Ovary (tissue), 9 donors: ENCODE results near the gene ETFA. TPM values are rescaled to one million over a fixed set of nuclear protein-coding genes. Genes with fewer than 3 reads are reported as not detected.

ENCODE experiments used
- DNase-seq, 5 donors: peaks; one replicate each; pipeline ENCODE4 v3.0.0-alpha.2; 2019 to 2020
- H3K27ac ChIP-seq, 2 donors: fragments of 200-600 bp; one replicate each; pipeline versions ENCODE4 v1.5.1 to v1.8.0; 2019 to 2022
- H3K27me3 ChIP-seq: fragments of 200-600 bp; one replicate; pipeline ENCODE4 v1.8.0; 2022
- H3K36me3 ChIP-seq: fragments of 200-600 bp; sonication (generic); one replicate; pipeline ENCODE4 v1.5.1; 2019
- H3K4me1 ChIP-seq: one replicate; pipeline ENCODE4 v1.8.1; 2013; ENCODE audit warnings: mild to moderate bottlenecking, moderate library complexity; ENCODE audit not compliant: insufficient read depth
- H3K4me3 ChIP-seq: fragments of 200-600 bp; sonication (generic); one replicate; pipeline ENCODE4 v1.5.1; 2017
- H3K9me3 ChIP-seq, 2 donors: fragments of 200-600 bp in 1 of 2; sonication (generic) in 1 of 2; one replicate each; pipeline versions ENCODE4 v1.5.1 to v1.8.1; 2013 to 2019; ENCODE audit warnings: mild to moderate bottlenecking in 1 of 2, moderate library complexity in 1 of 2
- EP300 ChIP-seq: sonication (generic); formaldehyde crosslinking; IDR thresholded peaks from one replicate; pipeline ENCODE4 v1.6.1; 2017; ENCODE audit warnings: antibody characterized with exemption
- POLR2A ChIP-seq: fragments of 450-650 bp; IDR thresholded peaks from one replicate; pipeline ENCODE4 v1.6.1; 2017; ENCODE audit warnings: antibody characterized with exemption, mild to moderate bottlenecking, moderate library complexity
- WGBS, 3 donors: extraction: QIAGEN DNeasy Blood & Tissue Kit in 1 of 3; methylation state at CpG; one replicate each; pipeline versions ENCODE4 v1.1.5 to v1.1.7; 2013 to 2017; 5-methylcytosine and 5-hydroxymethylcytosine counted together
- intact Hi-C, 4 donors: fragments of 100-400 bp; cut with DNase I; formaldehyde crosslinking; loops; one replicate each; pipeline versions ENCODE4 v1.11.0 to v1.15.1; 2022 to 2023
- polyA plus RNA-seq, 2 donors: library from polyadenylated mRNA; stranded (reverse); fragments of 200-250 nt in 1 of 2; fragments of 350-450 nt in 1 of 2; fragmentation: Illumina TruSeq in 1 of 2; extraction: RNeasy Lipid Tissue Mini Kit (QIAGEN cat#74804) in 1 of 2; gene quantifications; one replicate each; pipeline ENCODE4 v1.2.3, GENCODE V29; 2013 to 2014
- total RNA-seq, 7 donors: library from RNA; depleted of rRNA in 2 of 7; stranded (reverse); fragments of >200 nt in 2 of 7; fragmentation: NEBNext Ultra II Directional in 3 of 7; extraction: Animal tissue kit (Norgen Biotek cat#: 25700) in 3 of 7; gene quantifications; one replicate each; pipeline versions ENCODE4 v1.1.0 to v1.2.4, GENCODE V29; 2016 to 2023
- TF ChIP-seq, protein P1 (sequence below), 3 donors: fragments of 450-650 bp in 2 of 3; fragments of 200-600 bp in 1 of 3; IDR thresholded peaks; one replicate each; pipeline versions ENCODE4 v1.5.1 to v1.8.0; 2016 to 2022; ENCODE audit warnings: antibody characterized with exemption in 3 of 3, mild to moderate bottlenecking in 1 of 3
- donor health status: DM: no; HTN: no; CAD: no; lungs with moderate emphysema.
- donor health status: DM: no; HTN: no; CAD: no.
- donor health status: Bipolar disorder and iron deficiency.
- donor health status: DM: yes; HTN: yes; CAD: no.
- donor health status: DM: no; HTN: no; CAD: no.
- donor health status: DM: yes; HTN: yes; CAD: no.

ETFA gene
- total and polyA plus RNA-seq, 9 donors: 45.8 to 97.4 (median 71.7) TPM

DNA sequence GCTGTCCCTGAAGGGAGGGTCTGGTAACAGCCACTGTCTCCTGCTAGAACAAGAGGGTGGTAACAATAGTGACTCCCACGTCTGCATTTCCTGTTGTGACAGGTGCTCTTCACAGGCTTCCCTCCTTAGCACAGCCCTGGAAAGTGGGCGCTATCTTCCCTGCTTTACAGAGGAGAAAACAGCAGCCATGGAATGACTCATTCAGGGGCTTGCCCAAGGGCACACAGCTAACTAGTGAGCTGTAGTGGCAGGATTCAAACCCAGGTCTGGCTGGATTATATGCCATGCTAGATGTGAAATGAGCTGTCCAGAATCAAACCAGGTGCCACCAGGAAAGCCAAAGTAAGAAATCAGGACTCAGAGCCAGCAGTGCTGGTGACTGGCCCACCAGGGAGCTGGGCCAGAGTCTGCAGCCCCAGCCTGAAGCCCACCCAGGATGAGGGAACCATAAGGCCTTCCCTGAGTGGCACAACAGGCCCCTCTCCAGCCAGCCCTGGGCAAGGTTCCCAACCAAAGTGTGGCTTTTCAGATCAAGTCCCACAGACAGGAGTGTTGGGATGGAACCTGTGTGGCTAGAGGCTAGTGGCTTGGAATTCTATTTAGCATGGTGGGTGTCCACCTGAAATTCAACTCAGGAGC is 102.4 kb downstream of the ETFA start:
- Histone ChIP-seq H3K9me3 (no peaks in the 10 kb centered on the region), H3K36me3 (no peaks in the 10 kb centered on the region), H3K27me3 (no peaks in the 10 kb centered on the region), H3K27ac (no peak overlapping the region), H3K4me1 (no peaks in the 10 kb centered on the region), H3K4me3 (no peak overlapping the region)
- TF ChIP-seq EP300 (no peak), POLR2A (no peak)
- TF ChIP-seq, protein P1, sequence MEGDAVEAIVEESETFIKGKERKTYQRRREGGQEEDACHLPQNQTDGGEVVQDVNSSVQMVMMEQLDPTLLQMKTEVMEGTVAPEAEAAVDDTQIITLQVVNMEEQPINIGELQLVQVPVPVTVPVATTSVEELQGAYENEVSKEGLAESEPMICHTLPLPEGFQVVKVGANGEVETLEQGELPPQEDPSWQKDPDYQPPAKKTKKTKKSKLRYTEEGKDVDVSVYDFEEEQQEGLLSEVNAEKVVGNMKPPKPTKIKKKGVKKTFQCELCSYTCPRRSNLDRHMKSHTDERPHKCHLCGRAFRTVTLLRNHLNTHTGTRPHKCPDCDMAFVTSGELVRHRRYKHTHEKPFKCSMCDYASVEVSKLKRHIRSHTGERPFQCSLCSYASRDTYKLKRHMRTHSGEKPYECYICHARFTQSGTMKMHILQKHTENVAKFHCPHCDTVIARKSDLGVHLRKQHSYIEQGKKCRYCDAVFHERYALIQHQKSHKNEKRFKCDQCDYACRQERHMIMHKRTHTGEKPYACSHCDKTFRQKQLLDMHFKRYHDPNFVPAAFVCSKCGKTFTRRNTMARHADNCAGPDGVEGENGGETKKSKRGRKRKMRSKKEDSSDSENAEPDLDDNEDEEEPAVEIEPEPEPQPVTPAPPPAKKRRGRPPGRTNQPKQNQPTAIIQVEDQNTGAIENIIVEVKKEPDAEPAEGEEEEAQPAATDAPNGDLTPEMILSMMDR (IDR thresholded peaks at IDR 0.05): no peak
- intact Hi-C loops: no loop called here
- 55 to 86% (median 86%) methylated on average over 2 of the region's 2 CpGs for WGBS, 3 donors
- no peak for DNase-seq

DNA sequence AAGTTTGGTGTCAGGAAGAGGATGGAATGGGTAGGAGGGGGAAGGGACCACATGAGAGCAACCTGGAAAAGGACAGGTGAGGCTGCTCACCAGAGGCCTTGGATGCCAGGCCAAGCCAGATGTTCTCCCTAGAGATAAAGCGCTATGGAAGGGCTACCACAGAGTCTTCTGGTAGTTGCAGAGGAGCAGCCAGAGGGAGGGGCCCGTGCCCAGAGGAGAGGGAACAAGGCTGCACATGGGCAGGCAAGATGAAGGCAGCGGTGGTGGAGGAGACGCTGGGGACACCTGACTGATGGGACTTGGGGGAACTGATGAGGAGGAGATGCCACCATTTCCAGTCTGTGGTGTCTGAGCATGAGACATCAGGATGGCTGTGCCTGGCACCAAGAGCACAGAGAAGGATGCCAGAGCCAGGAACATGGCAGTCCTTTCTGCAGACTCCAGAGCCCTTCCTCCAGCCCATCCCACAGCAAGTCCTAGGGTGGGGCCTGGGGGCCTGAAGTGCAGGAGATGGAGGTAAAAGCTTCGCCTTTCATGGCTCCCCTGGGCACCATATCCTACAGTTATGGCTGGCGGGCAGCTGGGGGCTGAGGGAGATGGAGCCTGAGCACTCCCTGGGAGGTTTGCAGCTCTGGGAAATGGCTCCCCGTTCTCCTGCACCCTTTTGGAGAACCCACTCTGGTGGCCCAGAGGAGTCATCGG is 103.0 kb downstream of the ETFA start:
- Histone ChIP-seq H3K4me1 (no peaks in the 10 kb centered on the region), H3K27me3 (no peaks in the 10 kb centered on the region), H3K36me3 (no peaks in the 10 kb centered on the region), H3K9me3 (no peaks in the 10 kb centered on the region), H3K27ac (no peak overlapping the region), H3K4me3 (no peak overlapping the region)
- WGBS, 3 donors: 90 to 93% (median 92%) methylated on average over 8 of the region's 8 CpGs
- TF ChIP-seq, protein P1 (IDR thresholded peaks at IDR 0.05): no peak
- no peak for TF ChIP-seq POLR2A
- no peak for TF ChIP-seq EP300
- DNase-seq: no peak
- intact Hi-C loops: no loop called here

DNA sequence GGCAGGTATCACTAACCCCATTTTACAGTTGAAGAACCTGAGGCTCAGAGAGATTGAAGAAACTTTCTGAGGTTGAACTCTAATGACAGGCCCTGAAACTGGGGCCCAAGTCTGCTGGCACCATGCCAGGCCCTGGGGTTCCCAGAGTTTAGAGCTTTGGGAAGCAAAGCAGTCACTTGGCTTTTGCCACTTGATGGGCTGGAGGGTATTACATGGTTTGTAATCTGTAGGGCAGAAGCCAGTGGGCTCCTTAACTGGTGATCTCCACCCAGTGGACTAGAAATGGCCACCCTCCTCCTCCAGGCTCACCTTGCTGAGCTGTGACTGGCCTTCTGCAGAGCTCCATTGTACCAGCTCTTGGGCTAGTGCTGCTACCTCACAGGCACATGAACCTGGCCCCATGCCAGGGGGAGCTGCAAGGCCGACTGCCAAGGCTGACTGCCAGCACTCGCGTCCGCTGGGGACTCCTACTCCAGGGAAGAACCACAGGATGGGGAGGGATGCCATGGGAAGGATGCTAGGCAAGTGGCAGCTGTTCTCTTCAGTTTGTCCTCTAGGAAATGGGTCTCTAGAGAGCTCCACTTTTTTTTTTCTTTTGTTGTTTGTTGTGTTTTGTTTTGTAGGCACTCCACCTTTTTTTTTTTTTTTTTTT is 104.8 kb downstream of the ETFA start:
- Histone ChIP-seq H3K9me3 (no peaks in the 10 kb centered on the region), H3K36me3 (no peaks in the 10 kb centered on the region), H3K4me1 (no peaks in the 10 kb centered on the region), H3K27ac (no peak overlapping the region), H3K27me3 (no peaks in the 10 kb centered on the region), H3K4me3 (no peak overlapping the region)
- TF ChIP-seq EP300: no peak
- TF ChIP-seq POLR2A: no peak
- TF ChIP-seq, protein P1 (IDR thresholded peaks at IDR 0.05): no peak
- DNase-seq: peak; percentile 65 to 81 (median 74)
- 13 to 41% (median 27%) methylated on average over 4 of the region's 4 CpGs for WGBS, 3 donors
- intact Hi-C loops: no loop called here

DNA sequence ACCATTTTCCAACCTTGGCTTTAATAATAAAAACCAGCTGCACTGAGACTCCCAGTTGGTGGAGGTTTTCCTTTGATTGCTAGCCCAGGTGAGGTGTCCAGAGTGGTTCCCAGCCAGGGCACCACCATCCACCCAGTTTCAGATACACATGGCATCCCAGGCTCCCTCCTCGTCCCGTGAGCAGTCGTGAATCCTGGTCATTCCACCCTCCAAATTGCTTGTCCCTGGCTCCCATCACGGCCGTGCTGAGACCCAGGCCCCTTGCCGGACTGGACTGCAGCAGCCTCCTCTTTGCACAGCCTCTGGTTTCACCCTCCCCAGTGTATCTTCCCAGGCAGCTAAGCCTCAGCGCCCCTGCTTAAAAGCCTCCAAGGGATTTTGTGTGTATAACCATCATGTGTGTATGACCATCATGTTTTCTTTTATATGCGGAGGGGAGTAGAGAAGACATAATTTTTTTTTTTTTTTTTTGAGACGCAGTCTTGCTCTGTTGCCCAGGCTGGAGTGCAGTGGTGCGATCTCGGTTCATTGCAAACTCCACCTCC is 106.3 kb downstream of the ETFA start:
- 91% methylated on average over 11 of the region's 11 CpGs for WGBS, 3 donors
- DNase-seq: no peak
- Histone ChIP-seq H3K27me3 (no peaks in the 10 kb centered on the region), H3K4me1 (no peaks in the 10 kb centered on the region), H3K9me3 (no peaks in the 10 kb centered on the region), H3K27ac (no peak overlapping the region), H3K4me3 (no peak overlapping the region), H3K36me3 (no peaks in the 10 kb centered on the region)
- intact Hi-C loops: no loop called here
- TF ChIP-seq POLR2A (no peak), EP300 (no peak)
- TF ChIP-seq, protein P1 (IDR thresholded peaks at IDR 0.05): no peak
